DMS 273 treated with DMSO at 0.1 percent for 48 hours (cell line): ENCODE measurements around the gene NR2E1.

Experiments
- DNase-seq: peaks from one replicate; lab custom pipeline; 2025; lab: John Stamatoyannopoulos, UW

Gene NR2E1

DNA sequence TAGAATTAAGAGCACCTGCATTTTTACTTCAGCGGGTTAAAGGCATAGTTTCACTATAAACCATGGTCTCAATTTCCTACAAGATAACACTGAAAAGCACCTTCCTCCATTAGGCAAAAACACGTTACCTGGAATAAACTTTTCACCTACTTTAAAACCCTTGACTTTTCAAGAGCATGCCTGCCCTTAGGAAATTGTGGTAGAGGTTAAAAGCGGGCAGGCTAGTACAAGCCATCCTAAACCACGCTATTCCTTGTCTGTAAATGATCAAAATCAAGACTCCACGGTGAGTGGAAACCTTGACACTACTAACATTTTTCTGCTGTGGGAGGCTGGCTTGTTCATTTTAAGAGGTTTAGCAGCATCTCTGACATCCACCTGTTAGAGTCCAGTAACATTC is 43.9 kb downstream of the NR2E1 start:
- no peak for DNase-seq

DNA sequence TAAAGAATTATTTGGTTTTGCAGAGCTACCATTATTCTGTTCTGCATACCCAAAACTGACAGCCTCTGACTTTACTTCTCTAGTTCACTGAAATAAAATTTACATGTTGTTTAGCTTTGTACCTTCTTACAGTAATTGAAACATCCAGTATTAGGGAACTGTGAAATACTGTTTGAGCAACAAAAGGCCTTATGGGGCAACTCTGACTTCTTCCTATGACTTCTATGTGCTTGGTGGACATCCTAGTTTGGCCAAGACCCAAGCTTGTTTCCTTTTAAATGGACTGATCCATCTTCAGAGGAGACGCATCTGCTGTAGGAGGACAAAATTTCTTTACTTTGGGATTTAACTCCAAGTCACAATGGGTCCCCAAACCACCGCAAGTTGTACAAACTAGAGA is 44.7 kb downstream of the NR2E1 start:
- DNase-seq: no peak

DNA sequence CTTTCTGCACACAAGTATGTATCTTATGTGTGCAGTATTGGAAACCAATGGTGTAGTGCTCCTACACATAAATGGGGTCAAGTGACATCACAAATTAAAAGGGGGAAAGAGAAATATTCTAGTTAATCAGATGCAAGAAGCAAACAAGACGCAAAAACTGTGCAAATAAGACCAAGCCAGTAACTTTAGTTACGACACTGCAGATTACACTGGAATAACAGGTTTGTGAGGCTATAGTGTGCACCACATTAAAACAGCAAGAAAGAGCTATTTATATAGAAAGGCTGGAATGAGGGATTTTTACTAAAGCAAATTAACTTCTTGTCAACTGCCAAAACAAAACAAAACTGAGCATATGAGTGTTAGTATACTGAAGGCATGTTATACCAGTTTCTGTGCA is 45.8 kb downstream of the NR2E1 start:
- DNase-seq: no peak

DNA sequence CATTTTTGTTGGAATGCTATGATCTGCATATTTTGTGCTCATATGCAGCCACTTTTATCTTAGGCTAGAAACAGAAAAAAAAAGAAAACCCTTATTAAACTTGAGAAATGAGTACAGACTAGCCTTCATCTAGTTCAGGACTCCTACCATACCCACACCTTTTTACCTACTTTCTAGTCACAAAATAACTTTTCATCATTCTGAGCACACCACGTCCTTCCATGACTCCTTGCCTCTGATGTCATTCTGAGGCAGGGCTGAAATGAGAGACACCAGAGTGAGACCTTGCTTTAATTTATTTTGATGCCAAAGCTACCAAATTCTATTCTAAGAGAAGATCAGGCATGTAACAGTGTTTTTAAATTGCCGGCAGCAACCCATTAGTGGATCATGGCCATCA is 56.2 kb downstream of the NR2E1 start:
- no peak for DNase-seq

DNA sequence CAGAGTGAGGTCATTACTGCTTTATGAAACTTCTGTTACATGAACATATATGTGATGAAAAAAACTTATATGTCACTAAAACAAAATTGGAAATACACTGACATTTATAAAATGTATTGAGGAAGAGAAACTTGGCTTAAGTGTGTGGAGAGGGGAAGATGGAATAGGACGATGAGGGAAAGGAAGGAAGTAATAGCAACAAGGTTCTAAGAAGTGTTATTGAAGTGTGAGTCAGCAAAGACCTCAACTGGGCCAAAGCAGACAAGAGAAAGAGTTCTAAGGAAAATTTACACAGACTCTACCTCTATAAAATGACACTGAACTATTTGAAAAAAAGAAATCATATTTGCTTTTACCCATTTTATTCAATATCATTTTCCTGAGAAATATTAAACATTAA is 56.7 kb downstream of the NR2E1 start:
- no peak for DNase-seq

DNA sequence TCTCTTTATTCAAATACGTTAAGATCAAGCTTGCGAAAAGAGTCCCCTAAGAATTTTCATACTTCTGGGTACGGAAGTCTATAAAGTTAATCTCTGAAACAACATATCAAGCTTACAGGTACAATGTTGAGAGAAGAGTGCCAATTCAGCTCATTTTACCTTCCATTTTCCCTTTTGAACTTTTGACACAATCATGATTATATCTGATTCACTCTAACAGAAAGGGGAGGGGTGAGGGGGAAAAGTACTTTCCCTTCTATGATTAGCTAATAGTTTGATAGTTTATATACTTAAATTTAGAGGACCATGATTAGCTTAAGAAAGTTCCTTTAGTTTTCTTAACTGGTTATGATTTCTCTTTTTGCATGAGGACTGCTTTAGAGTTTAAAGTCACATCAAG is 61.5 kb downstream of the NR2E1 start:
- DNase-seq: no peak

DNA sequence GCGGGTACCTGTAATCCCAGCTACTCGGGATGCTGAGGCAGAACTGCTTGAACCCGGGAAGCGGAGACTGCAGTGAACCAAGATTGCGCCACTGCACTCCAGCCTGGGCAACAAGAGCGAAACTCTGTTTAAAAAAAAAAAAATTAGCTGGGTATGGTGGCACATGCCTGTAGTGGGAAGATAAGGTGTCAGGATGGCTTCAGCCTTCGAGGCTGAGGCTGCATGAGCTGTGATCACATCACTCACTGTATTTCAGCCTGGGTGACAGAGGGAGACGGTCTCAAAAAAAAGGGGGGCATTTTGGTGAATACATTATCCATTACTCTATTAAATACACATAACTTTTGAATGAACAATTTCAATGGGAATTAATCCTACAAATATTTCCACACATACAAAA is 62.6 kb downstream of the NR2E1 start:
- no peak for DNase-seq

DNA sequence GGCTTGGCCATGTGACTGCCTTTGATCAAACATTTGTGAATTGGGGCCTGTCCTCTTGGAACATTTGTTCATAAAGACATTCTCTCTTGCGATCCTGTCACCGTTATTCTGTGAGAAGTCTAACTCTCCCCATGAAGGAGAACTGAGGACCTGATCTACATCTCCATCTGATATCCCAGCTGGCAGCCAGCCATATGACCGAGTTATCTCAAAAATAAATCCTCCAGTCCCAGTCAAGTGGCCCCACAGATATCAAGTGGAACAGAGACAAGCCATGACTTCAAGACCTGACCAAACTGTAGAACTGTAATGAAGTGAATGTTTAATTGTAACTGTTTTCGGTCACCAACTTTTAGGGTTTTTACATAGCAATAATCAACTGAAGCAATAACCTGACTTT is 69.3 kb downstream of the NR2E1 start:
- no peak for DNase-seq

DNA sequence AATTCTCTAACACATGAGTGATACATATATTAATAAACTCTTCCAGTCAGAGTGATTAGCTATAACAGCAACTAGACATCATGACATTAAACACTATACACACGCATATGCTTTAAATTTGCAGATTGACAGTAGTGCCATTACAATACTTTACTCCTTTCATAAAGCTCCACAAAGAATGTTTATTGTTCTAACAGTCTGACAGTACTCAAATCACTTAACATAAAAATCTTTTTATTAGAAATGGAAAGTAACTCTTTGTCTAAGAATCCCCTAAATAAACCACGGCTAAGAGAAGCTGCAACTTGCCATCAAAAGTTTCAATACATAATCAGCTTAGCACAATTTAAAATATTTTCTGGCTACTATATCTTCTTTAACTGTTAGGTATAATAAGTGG is 71.0 kb downstream of the NR2E1 start:
- DNase-seq: no peak

DNA sequence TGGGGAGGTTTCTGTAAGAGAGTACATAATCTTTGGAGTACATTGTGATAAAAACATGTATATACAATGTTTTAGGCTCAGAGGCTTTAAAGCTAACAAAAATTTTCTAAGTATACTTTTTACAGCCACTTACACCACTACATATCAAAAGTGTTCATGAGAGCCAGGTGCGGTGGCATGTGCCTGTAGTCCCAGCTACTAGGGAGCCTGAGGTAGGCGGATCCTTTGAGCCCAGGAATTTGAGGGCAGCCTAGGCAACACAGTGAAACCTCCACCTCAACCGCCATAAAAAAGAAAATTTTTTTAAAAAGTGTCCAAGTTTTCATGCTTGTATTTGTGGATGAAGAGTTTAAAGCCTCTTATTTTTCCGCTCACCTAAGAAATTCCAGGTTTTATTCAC is 72.5 kb downstream of the NR2E1 start:
- DNase-seq: no peak
